T-helper 1 cell (primary cell): ENCODE measurements around the gene CNTN5.

ENCODE experiments used
- DNase-seq, 5 donors: peaks; one replicate each; pipeline ENCODE4 v3.0.0-alpha.2; 2012 to 2020

The CNTN5 gene

GRCh38 chr11:100359281-100359680 lies 1338.5 kb downstream of the CNTN5 start:
- no peak for DNase-seq

DNA sequence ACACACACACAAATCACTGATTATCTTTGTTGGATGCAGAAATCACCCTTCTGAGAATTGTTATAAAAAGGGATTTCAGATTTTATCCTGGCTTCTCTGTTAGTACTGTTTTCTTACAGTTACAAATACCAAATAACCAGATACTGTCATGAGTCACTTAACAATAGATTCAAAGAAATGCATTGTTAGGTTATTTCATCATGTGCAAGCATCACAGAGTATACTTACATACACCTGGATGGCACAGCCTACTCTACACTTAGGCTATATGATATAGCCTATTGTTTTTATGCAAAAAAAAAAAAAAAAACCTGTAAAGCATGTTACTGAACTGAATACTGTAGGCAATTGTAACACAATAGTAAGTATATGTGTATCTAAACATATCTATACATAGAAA lies 1347.1 kb downstream of the CNTN5 start:
- no peak for DNase-seq

GRCh38 chr11:100383357-100383865 lies 1362.7 kb downstream of the CNTN5 start:
- DNase-seq, result no peak

- DNase-seq, result no peak
Measured at GRCh38 chr11:100396266-100396665, 1375.5 kb downstream of the CNTN5 start.

- DNase-seq, result no peak
Measured at GRCh38 chr11:100397401-100397800, 1376.7 kb downstream of the CNTN5 start.

- DNase-seq, result no peak
Measured at GRCh38 chr11:100403816-100404215, 1383.1 kb downstream of the CNTN5 start.

GRCh38 chr11:100404907-100405306 lies 1384.2 kb downstream of the CNTN5 start:
- DNase-seq, result no peak
